HCT116 (cell line): Measurements from ENCODE around the gene KAT6B. TPM values are rescaled to one million over a fixed set of nuclear protein-coding genes. Genes with fewer than 3 reads are reported as not detected.

Experiments
- ATAC-seq: fragments of 200-7000 bp; cut with Tn5 transposase; 2 replicates; pipeline ENCODE4 v1.9.1; 2020; ENCODE audit warnings: mild to moderate bottlenecking, moderate library complexity
- BruUV-seq: library from RNA; stranded (reverse); fragments of 400-500 nt; replicated peaks from 2 replicates; lab custom pipeline; 2021; lab: Mats Ljungman, UMichigan
- CTCF ChIA-PET: fragments of 300-600 bp; sonication (Branson Sonifier 250); formaldehyde crosslinking; loops from one replicate; lab custom pipeline; 2021; ENCODE audit warnings: antibody characterized with exemption; lab: Charles Lee
- POLR2A ChIA-PET: fragments of 300-600, 350-600 bp; sonication (Branson Sonifier 250); formaldehyde crosslinking; loops from one replicate; lab custom pipeline; 2021; ENCODE audit warnings: antibody characterized with exemption; lab: Charles Lee
- RAD21 ChIA-PET, 2 experiments: fragments of 300-600 bp; sonication (Branson Sonifier 250); formaldehyde crosslinking; loops; one replicate each; lab custom pipeline; 2023; ENCODE audit warnings: low total read pairs in 2 of 2; ENCODE audit not compliant: uncharacterized antibody in 2 of 2, unreplicated experiment in 2 of 2, low non-redundant PET in 1 of 2; lab: Charles Lee
- DNase-seq: peaks from one replicate; pipeline ENCODE4 v3.0.0-alpha.2; 2010; ENCODE audit warnings: low read depth, low spot score
- H2AFZ ChIP-seq: fragments of 200-600 bp; shearing (Covaris generic), sonication (generic); 2 replicates; pipeline ENCODE4 v1.6.1; 2017; ENCODE audit warnings: low read depth, mixed run types, mixed read lengths, antibody characterized with exemption, low read length; ENCODE audit not compliant: poor library complexity, severe bottlenecking
- H3K27ac ChIP-seq: 2 replicates; pipeline ENCODE4 v1.5.1; 2012; ENCODE audit warnings: low read depth, low read length
- H3K27me3 ChIP-seq: fragments of 200-600 bp; sonication (generic); 2 replicates; pipeline ENCODE4 v1.6.1; 2016; ENCODE audit warnings: mixed run types, low read length, mixed read lengths; ENCODE audit not compliant: insufficient read depth
- H3K36me3 ChIP-seq, 2 experiments: fragments of 200-500 bp in 1 of 2; fragments of 200-600 bp in 1 of 2; sonication (Bioruptor generic) in 1 of 2; sonication (generic) in 1 of 2; 2 replicates each; pipeline versions ENCODE4 v1.5.1 to v1.6.1; 2014 to 2016; ENCODE audit warnings: low read length in 2 of 2, inconsistent platforms in 1 of 2, mixed read lengths in 1 of 2, mixed run types in 1 of 2; ENCODE audit not compliant: insufficient read depth in 2 of 2, control insufficient read depth in 1 of 2
- H3K4me1 ChIP-seq, 2 experiments: fragments of 200-600 bp in 1 of 2; sonication (generic) in 1 of 2; 2 replicates each; pipeline versions ENCODE4 v1.5.1 to v1.6.1; 2012 to 2017; ENCODE audit warnings: low read length in 2 of 2, inconsistent platforms in 1 of 2, mild to moderate bottlenecking in 1 of 2, mixed read lengths in 1 of 2, mixed run types in 1 of 2, moderate library complexity in 1 of 2; ENCODE audit not compliant: insufficient read depth in 2 of 2, control insufficient read depth in 1 of 2
- H3K4me2 ChIP-seq: fragments of 200-600 bp; sonication (generic); 2 replicates; pipeline ENCODE4 v1.6.1; 2017; ENCODE audit warnings: mixed run types, low read length, mixed read lengths
- H3K4me3 ChIP-seq, 2 experiments: fragments of 200-600 bp in 1 of 2; sonication (generic) in 1 of 2; replicated peaks in 1 of 2; 2 replicates each; pipeline ENCODE4 v1.5.1; 2011 to 2016; ENCODE audit warnings: low read length in 2 of 2, control low read depth in 1 of 2, low read depth in 1 of 2, mild to moderate bottlenecking in 1 of 2, mixed read lengths in 1 of 2, mixed run types in 1 of 2
- H3K79me2 ChIP-seq: fragments of 200-600 bp; sonication (generic); 2 replicates; pipeline ENCODE4 v1.6.1; 2017; ENCODE audit warnings: mild to moderate bottlenecking, mixed run types, low read length, moderate library complexity, mixed read lengths; ENCODE audit not compliant: insufficient read depth
- H3K9ac ChIP-seq: fragments of 200-600 bp; sonication (generic); 2 replicates; pipeline ENCODE4 v1.6.1; 2016; ENCODE audit warnings: low read length, mixed read lengths
- H3K9me2 ChIP-seq: fragments of 200-600 bp; sonication (generic), shearing (Covaris generic); 2 replicates; pipeline ENCODE4 v1.6.1; 2017; ENCODE audit warnings: mixed run types, mild to moderate bottlenecking, moderate library complexity; ENCODE audit not compliant: insufficient read depth
- H3K9me3 ChIP-seq, 2 experiments: fragments of 200-500 bp in 1 of 2; fragments of 200-600 bp in 1 of 2; sonication (Bioruptor generic) in 1 of 2; sonication (generic) in 1 of 2; 2 replicates each; pipeline ENCODE4 v1.6.1; 2014 to 2017; ENCODE audit warnings: low read length in 2 of 2, mixed read lengths in 2 of 2, inconsistent platforms in 1 of 2, low read depth in 1 of 2, mild to moderate bottlenecking in 1 of 2, mixed run types in 1 of 2, moderate library complexity in 1 of 2; ENCODE audit not compliant: control insufficient read depth in 1 of 2, insufficient read depth in 1 of 2
- H4K20me1 ChIP-seq: fragments of 200-600 bp; sonication (generic), shearing (Covaris generic); 2 replicates; pipeline ENCODE4 v1.6.1; 2017; ENCODE audit warnings: mixed run types, mild to moderate bottlenecking, moderate library complexity; ENCODE audit not compliant: insufficient read depth
- CBX3 ChIP-seq: IDR thresholded peaks from 2 replicates; pipeline ENCODE4 v1.6.1; 2012; ENCODE audit warnings: low read depth
- CEBPB ChIP-seq: IDR thresholded peaks from 2 replicates; pipeline ENCODE4 v1.6.1; 2012; ENCODE audit warnings: low read depth
- CTCF ChIP-seq, 3 experiments: fragments of 200-600 bp in 1 of 3; sonication (generic) in 1 of 3; IDR thresholded peaks in 2 of 3; conservative IDR thresholded peaks in 1 of 3; 2 replicates each; pipeline ENCODE4 v1.5.1; 2012 to 2017; ENCODE audit warnings: low read depth in 2 of 3, low read length in 2 of 3, antibody characterized with exemption in 1 of 3, borderline replicate concordance in 1 of 3, control low read depth in 1 of 3, mild to moderate bottlenecking in 1 of 3, mixed read lengths in 1 of 3, mixed run types in 1 of 3, moderate library complexity in 1 of 3; ENCODE audit not compliant: insufficient read depth in 1 of 3
- EGR1 ChIP-seq: IDR thresholded peaks from 2 replicates; pipeline ENCODE4 v1.6.1; 2012; ENCODE audit warnings: low read depth
- ELF1 ChIP-seq: IDR thresholded peaks from 2 replicates; pipeline ENCODE4 v1.6.1; 2012; ENCODE audit warnings: low read depth, borderline replicate concordance
- EZH2 ChIP-seq: fragments of 200-600 bp; sonication (generic); IDR thresholded peaks from 2 replicates; pipeline ENCODE4 v1.6.1; 2017; ENCODE audit warnings: antibody characterized with exemption, mixed run types
- JUND ChIP-seq: IDR thresholded peaks from 2 replicates; pipeline ENCODE4 v1.6.1; 2012
- POLR2A ChIP-seq: IDR thresholded peaks from 2 replicates; pipeline ENCODE4 v1.7.0; 2011; ENCODE audit warnings: borderline replicate concordance; ENCODE audit not compliant: insufficient read depth, insufficient read length; ENCODE audit errors: extremely low read depth
- POLR2AphosphoS5 ChIP-seq: IDR thresholded peaks from 2 replicates; pipeline ENCODE4 v1.6.1; 2011; ENCODE audit warnings: mild to moderate bottlenecking, low read depth, low read length, moderate library complexity
- RAD21 ChIP-seq: IDR thresholded peaks from 2 replicates; pipeline ENCODE4 v1.6.1; 2012; ENCODE audit warnings: low read depth, mild to moderate bottlenecking
- SIN3A ChIP-seq: IDR thresholded peaks from 2 replicates; pipeline ENCODE4 v1.6.1; 2012; ENCODE audit warnings: low read depth
- SP1 ChIP-seq: IDR thresholded peaks from 2 replicates; pipeline ENCODE4 v1.6.1; 2012; ENCODE audit warnings: low read depth
- YY1 ChIP-seq: IDR thresholded peaks from 2 replicates; pipeline ENCODE4 v1.6.1; 2011; ENCODE audit warnings: low read length, low read depth, moderate library complexity, mild to moderate bottlenecking; ENCODE audit not compliant: insufficient replicate concordance; ENCODE audit errors: extremely low read depth
- intact Hi-C: fragments of 100-400 bp; cut with micrococcal nuclease; formaldehyde crosslinking; loops from 2 replicates; pipeline ENCODE4 v1.10.0; 2022
- total RNA-seq: library from RNA; stranded (reverse); gene quantifications from one replicate; pipeline ENCODE4 v1.2.1, GENCODE V29; 2021; ENCODE audit not compliant: unreplicated experiment
- TF ChIP-seq, protein P1 (sequence below): IDR thresholded peaks from 2 replicates; pipeline ENCODE4 v1.6.1; 2012; ENCODE audit warnings: low read depth
- TF ChIP-seq, protein P2 (sequence below): IDR thresholded peaks from 2 replicates; pipeline ENCODE4 v1.6.1; 2011; ENCODE audit warnings: mild to moderate bottlenecking, low read length, moderate library complexity; ENCODE audit not compliant: insufficient replicate concordance; ENCODE audit errors: extremely low read depth

Gene KAT6B
- total RNA-seq, 1 experiment from 2014 or later: 17.8 TPM

- Histone ChIP-seq H3K9ac (no peak overlapping the region), H3K27ac (no peak overlapping the region), H3K9me3 (no peaks in the 10 kb centered on the region), H2AFZ (no peak overlapping the region), H3K4me3 (no peak overlapping the region), H3K9me2 (no peaks in the 10 kb centered on the region), H3K79me2 (peaks cover 14% of the 10 kb centered on the region), H3K36me3 (no peaks in the 10 kb centered on the region), H3K4me2 (no peak overlapping the region), H4K20me1 (no peaks in the 10 kb centered on the region), H3K4me1 (peaks cover 15 to 22% of the 10 kb centered on the region in 2 experiments), H3K27me3 (no peaks in the 10 kb centered on the region)
- ChIA-PET CTCF (no interaction called here), POLR2A (no interaction called here), RAD21 (no interaction called here)
- TSS peak; percentile 39 for BruUV-seq
- DNase-seq (no peak), ATAC-seq (no peak)
- TF ChIP-seq SIN3A (no peak), POLR2AphosphoS5 (no peak), YY1 (no peak), SP1 (no peak), CBX3 (no peak), CTCF (IDR thresholded peaks at IDR 0.05 in 2 of 3, conservative IDR thresholded peaks at IDR 0.05 in 1 of 3; ENCODE audit: borderline replicate concordance in 1 of 3, insufficient read depth in 1 of 3, low read depth in 2 of 3, low read length in 2 of 3) (no peak), EGR1 (no peak), EZH2 (no peak), RAD21 (no peak), JUND (no peak), CEBPB (no peak), POLR2A (no peak), ELF1 (no peak)
- TF ChIP-seq, protein P1, sequence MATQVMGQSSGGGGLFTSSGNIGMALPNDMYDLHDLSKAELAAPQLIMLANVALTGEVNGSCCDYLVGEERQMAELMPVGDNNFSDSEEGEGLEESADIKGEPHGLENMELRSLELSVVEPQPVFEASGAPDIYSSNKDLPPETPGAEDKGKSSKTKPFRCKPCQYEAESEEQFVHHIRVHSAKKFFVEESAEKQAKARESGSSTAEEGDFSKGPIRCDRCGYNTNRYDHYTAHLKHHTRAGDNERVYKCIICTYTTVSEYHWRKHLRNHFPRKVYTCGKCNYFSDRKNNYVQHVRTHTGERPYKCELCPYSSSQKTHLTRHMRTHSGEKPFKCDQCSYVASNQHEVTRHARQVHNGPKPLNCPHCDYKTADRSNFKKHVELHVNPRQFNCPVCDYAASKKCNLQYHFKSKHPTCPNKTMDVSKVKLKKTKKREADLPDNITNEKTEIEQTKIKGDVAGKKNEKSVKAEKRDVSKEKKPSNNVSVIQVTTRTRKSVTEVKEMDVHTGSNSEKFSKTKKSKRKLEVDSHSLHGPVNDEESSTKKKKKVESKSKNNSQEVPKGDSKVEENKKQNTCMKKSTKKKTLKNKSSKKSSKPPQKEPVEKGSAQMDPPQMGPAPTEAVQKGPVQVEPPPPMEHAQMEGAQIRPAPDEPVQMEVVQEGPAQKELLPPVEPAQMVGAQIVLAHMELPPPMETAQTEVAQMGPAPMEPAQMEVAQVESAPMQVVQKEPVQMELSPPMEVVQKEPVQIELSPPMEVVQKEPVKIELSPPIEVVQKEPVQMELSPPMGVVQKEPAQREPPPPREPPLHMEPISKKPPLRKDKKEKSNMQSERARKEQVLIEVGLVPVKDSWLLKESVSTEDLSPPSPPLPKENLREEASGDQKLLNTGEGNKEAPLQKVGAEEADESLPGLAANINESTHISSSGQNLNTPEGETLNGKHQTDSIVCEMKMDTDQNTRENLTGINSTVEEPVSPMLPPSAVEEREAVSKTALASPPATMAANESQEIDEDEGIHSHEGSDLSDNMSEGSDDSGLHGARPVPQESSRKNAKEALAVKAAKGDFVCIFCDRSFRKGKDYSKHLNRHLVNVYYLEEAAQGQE: no peak
- TF ChIP-seq, protein P2, sequence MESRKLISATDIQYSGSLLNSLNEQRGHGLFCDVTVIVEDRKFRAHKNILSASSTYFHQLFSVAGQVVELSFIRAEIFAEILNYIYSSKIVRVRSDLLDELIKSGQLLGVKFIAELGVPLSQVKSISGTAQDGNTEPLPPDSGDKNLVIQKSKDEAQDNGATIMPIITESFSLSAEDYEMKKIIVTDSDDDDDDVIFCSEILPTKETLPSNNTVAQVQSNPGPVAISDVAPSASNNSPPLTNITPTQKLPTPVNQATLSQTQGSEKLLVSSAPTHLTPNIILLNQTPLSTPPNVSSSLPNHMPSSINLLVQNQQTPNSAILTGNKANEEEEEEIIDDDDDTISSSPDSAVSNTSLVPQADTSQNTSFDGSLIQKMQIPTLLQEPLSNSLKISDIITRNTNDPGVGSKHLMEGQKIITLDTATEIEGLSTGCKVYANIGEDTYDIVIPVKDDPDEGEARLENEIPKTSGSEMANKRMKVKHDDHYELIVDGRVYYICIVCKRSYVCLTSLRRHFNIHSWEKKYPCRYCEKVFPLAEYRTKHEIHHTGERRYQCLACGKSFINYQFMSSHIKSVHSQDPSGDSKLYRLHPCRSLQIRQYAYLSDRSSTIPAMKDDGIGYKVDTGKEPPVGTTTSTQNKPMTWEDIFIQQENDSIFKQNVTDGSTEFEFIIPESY: no peak
- intact Hi-C loops: no loop called here
Observed at GRCh38 chr10:74828946-74829345, 2.5 kb downstream of the KAT6B start.
